SW480 (cell line): ENCODE measurements around the gene TACC2.

Experiments
- DNase-seq: peaks from one replicate; pipeline ENCODE4 v3.0.0-alpha.2; 2016; ENCODE audit warnings: low spot score

Gene TACC2

GRCh38 chr10:122279725-122280141 lies 290.8 kb downstream of the TACC2 start:
- peak; percentile 79 for DNase-seq

GRCh38 chr10:122280156-122280555 lies 291.2 kb downstream of the TACC2 start:
- no peak for DNase-seq

- DNase-seq, result no peak
Measured at GRCh38 chr10:122281018-122281626, 292.2 kb downstream of the TACC2 start.

GRCh38 chr10:122281751-122282150 lies 292.8 kb downstream of the TACC2 start:
- DNase-seq, result no peak

GRCh38 chr10:122282253-122282671 lies 293.3 kb downstream of the TACC2 start:
- no peak for DNase-seq

GRCh38 chr10:122282909-122283308 lies 293.9 kb downstream of the TACC2 start:
- DNase-seq, result no peak

GRCh38 chr10:122285506-122286444 lies 296.8 kb downstream of the TACC2 start:
- DNase-seq, result no peak

- no peak for DNase-seq
Measured at GRCh38 chr10:122286867-122287266, 297.9 kb downstream of the TACC2 start.

GRCh38 chr10:122287570-122287969 lies 298.6 kb downstream of the TACC2 start:
- DNase-seq, result no peak

- DNase-seq, result no peak
Measured at GRCh38 chr10:122288262-122288661, 299.3 kb downstream of the TACC2 start.

- DNase-seq, result no peak
Measured at GRCh38 chr10:122288917-122289316, 300.0 kb downstream of the TACC2 start.

GRCh38 chr10:122290334-122290733 lies 301.4 kb downstream of the TACC2 start:
- no peak for DNase-seq

GRCh38 chr10:122290833-122291532 lies 302.0 kb downstream of the TACC2 start:
- DNase-seq, result no peak

GRCh38 chr10:122291739-122292138 lies 302.8 kb downstream of the TACC2 start:
- no peak for DNase-seq

- DNase-seq, result peak; percentile 82
Measured at GRCh38 chr10:122292376-122292775, 303.4 kb downstream of the TACC2 start.

GRCh38 chr10:122293156-122293960 lies 304.4 kb downstream of the TACC2 start:
- DNase-seq, result peak; percentile 39

GRCh38 chr10:122293961-122294380 lies 305.0 kb downstream of the TACC2 start:
- DNase-seq, result peak; percentile 97

GRCh38 chr10:122294511-122295450 lies 305.8 kb downstream of the TACC2 start:
- DNase-seq, result no peak

GRCh38 chr10:122295451-122295809 lies 306.5 kb downstream of the TACC2 start:
- no peak for DNase-seq

- no peak for DNase-seq
Measured at GRCh38 chr10:122296363-122297120, 307.6 kb downstream of the TACC2 start.
